IPS-NIHi11 (cell line): Measurements from ENCODE around the gene XIAP.
A peak's percentile ranks its signal among the peaks of the same experiment; 100 is the strongest.
"Not testable (repeated sequence)": the region's sequence is repeated elsewhere in the genome, so short reads cannot be mapped to it uniquely, and the experiment has no call there.

Experiments used
- DNase-seq: peaks from one replicate; pipeline ENCODE4 v3.0.0; 2012; ENCODE audit warnings: mixed read lengths, low spot score

XIAP gene

GRCh38 chrX:123859846-123860838 is at the start of gene XIAP:
TSS of gene XIAP (plus strand) at chrX:123860053. CDS start at chrX:123885663, 25,610 bp downstream.
- DNase-seq, result peak; percentile 84

- DNase-seq, result no peak
These were observed 45.5 kb upstream of the XIAP start for GRCh38 chrX:123814343-123814742.

GRCh38 chrX:123814934-123815394 is 44.9 kb upstream of the XIAP start:
- DNase-seq, result not testable (repeated sequence)

GRCh38 chrX:123817288-123817894 is 42.5 kb upstream of the XIAP start:
- DNase-seq, result no peak

- DNase-seq, result no peak
These were observed 41.6 kb upstream of the XIAP start for GRCh38 chrX:123818243-123818642.

- no peak for DNase-seq
These were observed 36.9 kb upstream of the XIAP start for GRCh38 chrX:123822965-123823364.

GRCh38 chrX:123830309-123830708 is 29.5 kb upstream of the XIAP start:
- peak; percentile 20 for DNase-seq

- DNase-seq, result peak; percentile 63
These were observed 26.5 kb upstream of the XIAP start for GRCh38 chrX:123833387-123833786.

- DNase-seq, result no peak
These were observed 25.7 kb upstream of the XIAP start for GRCh38 chrX:123834116-123834515.

GRCh38 chrX:123835661-123836371 is 24.0 kb upstream of the XIAP start:
- no peak for DNase-seq

- DNase-seq, result not testable (repeated sequence)
These were observed 14.7 kb upstream of the XIAP start for GRCh38 chrX:123845129-123845528.

- DNase-seq, result no peak
These were observed 13.2 kb upstream of the XIAP start for GRCh38 chrX:123846577-123847038.

GRCh38 chrX:123847056-123847455 is 12.8 kb upstream of the XIAP start:
- no peak for DNase-seq

- no peak for DNase-seq
These were observed 10.8 kb upstream of the XIAP start for GRCh38 chrX:123849096-123849495.

- not testable (repeated sequence) for DNase-seq
These were observed 9.9 kb upstream of the XIAP start for GRCh38 chrX:123849906-123850305.

- no peak for DNase-seq
These were observed 8.8 kb upstream of the XIAP start for GRCh38 chrX:123851079-123851478.

- DNase-seq, result no peak
These were observed 5.5 kb upstream of the XIAP start for GRCh38 chrX:123854329-123854728.

- no peak for DNase-seq
These were observed 426 bp upstream of the XIAP start for GRCh38 chrX:123859409-123859845.

GRCh38 chrX:123860983-123861382 is 1.1 kb downstream of the XIAP start:
- DNase-seq, result no peak

GRCh38 chrX:123869488-123869887 is 9.6 kb downstream of the XIAP start:
- DNase-seq, result no peak

GRCh38 chrX:123871309-123871708 is 11.5 kb downstream of the XIAP start:
- DNase-seq, result no peak

GRCh38 chrX:123873956-123874355 is 14.1 kb downstream of the XIAP start:
- no peak for DNase-seq
